B cell (primary cell): ENCODE data around the gene TFCP2L1.

ENCODE experiments used
- EZH2 ChIP-seq: IDR thresholded peaks from 2 replicates; pipeline ENCODE4 v1.6.1; 2012; ENCODE audit warnings: borderline replicate concordance, low read depth, mild to moderate bottlenecking, moderate library complexity, low read length; ENCODE audit not compliant: insufficient read depth, poor library complexity, severe bottlenecking
- TF ChIP-seq, protein P1 (sequence below): fragments of 200-600 bp; IDR thresholded peaks from one replicate; pipeline ENCODE4 v1.8.0; 2022; ENCODE audit warnings: antibody characterized with exemption, mild to moderate bottlenecking

DNA sequence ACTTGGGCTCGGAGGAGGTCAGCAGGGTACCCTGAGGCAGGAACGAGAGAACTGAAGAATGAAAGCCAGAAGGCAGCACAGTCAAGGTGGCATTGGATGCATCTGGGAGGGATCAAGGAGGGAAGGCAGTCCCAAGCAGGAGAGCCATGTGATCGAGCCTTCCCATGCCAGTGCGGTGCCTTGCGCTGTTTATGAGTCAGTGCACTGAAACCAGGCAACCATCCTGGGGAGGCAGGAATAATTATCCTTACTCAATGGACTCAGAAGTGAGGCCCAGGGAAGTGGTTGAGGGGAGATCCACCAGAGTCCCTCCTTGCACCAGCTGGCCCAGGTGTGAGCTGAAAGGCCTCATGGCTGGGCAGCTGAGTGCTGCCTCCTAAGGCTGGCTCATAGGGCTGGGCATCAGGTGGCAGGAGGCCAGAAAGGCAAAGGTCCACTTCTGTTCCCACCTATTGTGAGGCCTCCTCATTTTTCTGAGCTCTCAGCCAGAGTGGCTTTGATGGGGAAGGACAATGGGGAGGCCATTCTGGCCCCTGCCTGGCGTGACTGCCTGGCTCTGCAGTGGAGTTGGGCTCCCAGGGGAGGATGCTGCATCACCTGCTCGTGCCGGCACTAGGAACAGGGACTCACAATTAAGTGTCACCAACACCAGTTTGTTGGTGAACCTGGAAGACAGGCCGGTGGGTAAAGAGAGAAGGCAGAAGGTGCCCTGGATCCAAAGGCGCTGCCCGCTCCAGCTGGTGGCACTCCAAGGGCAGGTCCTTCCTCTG, 82.3 kb downstream of the TFCP2L1 start:
- TF ChIP-seq EZH2, result no peak
- TF ChIP-seq, protein P1, sequence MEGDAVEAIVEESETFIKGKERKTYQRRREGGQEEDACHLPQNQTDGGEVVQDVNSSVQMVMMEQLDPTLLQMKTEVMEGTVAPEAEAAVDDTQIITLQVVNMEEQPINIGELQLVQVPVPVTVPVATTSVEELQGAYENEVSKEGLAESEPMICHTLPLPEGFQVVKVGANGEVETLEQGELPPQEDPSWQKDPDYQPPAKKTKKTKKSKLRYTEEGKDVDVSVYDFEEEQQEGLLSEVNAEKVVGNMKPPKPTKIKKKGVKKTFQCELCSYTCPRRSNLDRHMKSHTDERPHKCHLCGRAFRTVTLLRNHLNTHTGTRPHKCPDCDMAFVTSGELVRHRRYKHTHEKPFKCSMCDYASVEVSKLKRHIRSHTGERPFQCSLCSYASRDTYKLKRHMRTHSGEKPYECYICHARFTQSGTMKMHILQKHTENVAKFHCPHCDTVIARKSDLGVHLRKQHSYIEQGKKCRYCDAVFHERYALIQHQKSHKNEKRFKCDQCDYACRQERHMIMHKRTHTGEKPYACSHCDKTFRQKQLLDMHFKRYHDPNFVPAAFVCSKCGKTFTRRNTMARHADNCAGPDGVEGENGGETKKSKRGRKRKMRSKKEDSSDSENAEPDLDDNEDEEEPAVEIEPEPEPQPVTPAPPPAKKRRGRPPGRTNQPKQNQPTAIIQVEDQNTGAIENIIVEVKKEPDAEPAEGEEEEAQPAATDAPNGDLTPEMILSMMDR, result no peak
